ENCODE data around the gene PNO1. TPM values are rescaled to one million over a fixed set of nuclear protein-coding genes. Genes with fewer than 3 reads are reported as not detected.

Gene PNO1
- polyA plus RNA-seq, 1 donor (not counting 4 experiments of a cell fraction or from before 2014, with no cell fraction given): 22.5 TPM

DNA sequence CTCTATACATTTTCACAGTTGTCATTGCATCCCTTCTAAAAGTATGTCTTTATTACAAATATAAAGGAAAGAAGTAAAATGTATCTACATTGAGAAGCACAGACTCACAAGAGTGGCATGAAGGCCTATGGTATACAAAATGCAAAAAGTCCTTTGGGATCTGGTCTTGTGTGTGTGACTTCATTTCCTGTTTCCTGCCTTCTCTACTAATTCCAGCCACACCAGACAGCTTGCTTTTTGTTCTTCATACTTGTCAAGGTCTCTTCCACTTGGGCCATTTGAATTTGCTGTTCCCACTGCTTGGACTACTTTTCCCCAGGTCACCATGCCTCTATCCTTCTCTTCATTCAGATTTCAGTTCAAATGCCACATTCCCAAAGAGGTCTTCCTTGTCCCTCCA lies 6.7 kb upstream of the PNO1 start:
- H3K9ac ChIP-seq (ENCODE audit: control insufficient read depth, extremely low read depth, insufficient read depth, low read length): no peak overlapping the region
- peaks cover 8% of the 10 kb centered on the region for H3K4me1 ChIP-seq (ENCODE audit: control insufficient read depth, extremely low read depth, insufficient read depth, low read length)
- H3K4me3 ChIP-seq (ENCODE audit: control insufficient read depth in 2 of 3, extremely low read depth in 1 of 3, insufficient read depth in 2 of 3, low read depth in 1 of 3, low read length in 3 of 3): no peak overlapping the region
- no peaks in the 10 kb centered on the region for H3K27me3 ChIP-seq (ENCODE audit: control insufficient read depth, extremely low read depth, insufficient read depth, low read length)
- DNase-seq (ENCODE audit: low read depth, low spot score): no peak
- no peaks in the 10 kb centered on the region for H3K9me3 ChIP-seq (ENCODE audit: control insufficient read depth, low read depth, low read length)
- no peaks in the 10 kb centered on the region for H3K36me3 ChIP-seq (ENCODE audit: control insufficient read depth in 2 of 2, extremely low read depth in 1 of 2, insufficient read depth in 2 of 2, low read length in 2 of 2)
- dilution Hi-C loops (cut with MboI; ENCODE audit: extremely low pct_ligation_motif_present, low sequenced_read_pairs): no loop called here
- H3K4me2 ChIP-seq (ENCODE audit: control insufficient read depth, extremely low read depth, insufficient read depth, low read depth, low read length): no peak overlapping the region
- H3K79me2 ChIP-seq (ENCODE audit: control insufficient read depth, insufficient read depth, low read length): peaks cover 2% of the 10 kb centered on the region
- TF ChIP-seq EZH2 (IDR thresholded peaks at IDR 0.05; ENCODE audit: low read length): no peak
- TF ChIP-seq, protein P1, sequence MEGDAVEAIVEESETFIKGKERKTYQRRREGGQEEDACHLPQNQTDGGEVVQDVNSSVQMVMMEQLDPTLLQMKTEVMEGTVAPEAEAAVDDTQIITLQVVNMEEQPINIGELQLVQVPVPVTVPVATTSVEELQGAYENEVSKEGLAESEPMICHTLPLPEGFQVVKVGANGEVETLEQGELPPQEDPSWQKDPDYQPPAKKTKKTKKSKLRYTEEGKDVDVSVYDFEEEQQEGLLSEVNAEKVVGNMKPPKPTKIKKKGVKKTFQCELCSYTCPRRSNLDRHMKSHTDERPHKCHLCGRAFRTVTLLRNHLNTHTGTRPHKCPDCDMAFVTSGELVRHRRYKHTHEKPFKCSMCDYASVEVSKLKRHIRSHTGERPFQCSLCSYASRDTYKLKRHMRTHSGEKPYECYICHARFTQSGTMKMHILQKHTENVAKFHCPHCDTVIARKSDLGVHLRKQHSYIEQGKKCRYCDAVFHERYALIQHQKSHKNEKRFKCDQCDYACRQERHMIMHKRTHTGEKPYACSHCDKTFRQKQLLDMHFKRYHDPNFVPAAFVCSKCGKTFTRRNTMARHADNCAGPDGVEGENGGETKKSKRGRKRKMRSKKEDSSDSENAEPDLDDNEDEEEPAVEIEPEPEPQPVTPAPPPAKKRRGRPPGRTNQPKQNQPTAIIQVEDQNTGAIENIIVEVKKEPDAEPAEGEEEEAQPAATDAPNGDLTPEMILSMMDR (optimal IDR thresholded peaks at IDR 0.05 in 1 of 3, IDR thresholded peaks at IDR 0.05 in 1 of 3, conservative IDR thresholded peaks at IDR 0.05 in 1 of 3; ENCODE audit: extremely low read depth in 1 of 3, insufficient read depth in 2 of 3, low read length in 3 of 3): no peak
- peak; percentile 63 for FAIRE-seq
- H3K9me1 ChIP-seq (ENCODE audit: control insufficient read depth, extremely low read depth, insufficient read depth, low read length): no peaks in the 10 kb centered on the region
- no peak overlapping the region for H3K27ac ChIP-seq (ENCODE audit: control insufficient read depth, insufficient read depth, low read length)
- H2AFZ ChIP-seq (ENCODE audit: control insufficient read depth, low read length): peak overlapping the region; percentile 30
- H4K20me1 ChIP-seq (ENCODE audit: control insufficient read depth, extremely low read depth, insufficient read depth, low read length): no peaks in the 10 kb centered on the region

DNA sequence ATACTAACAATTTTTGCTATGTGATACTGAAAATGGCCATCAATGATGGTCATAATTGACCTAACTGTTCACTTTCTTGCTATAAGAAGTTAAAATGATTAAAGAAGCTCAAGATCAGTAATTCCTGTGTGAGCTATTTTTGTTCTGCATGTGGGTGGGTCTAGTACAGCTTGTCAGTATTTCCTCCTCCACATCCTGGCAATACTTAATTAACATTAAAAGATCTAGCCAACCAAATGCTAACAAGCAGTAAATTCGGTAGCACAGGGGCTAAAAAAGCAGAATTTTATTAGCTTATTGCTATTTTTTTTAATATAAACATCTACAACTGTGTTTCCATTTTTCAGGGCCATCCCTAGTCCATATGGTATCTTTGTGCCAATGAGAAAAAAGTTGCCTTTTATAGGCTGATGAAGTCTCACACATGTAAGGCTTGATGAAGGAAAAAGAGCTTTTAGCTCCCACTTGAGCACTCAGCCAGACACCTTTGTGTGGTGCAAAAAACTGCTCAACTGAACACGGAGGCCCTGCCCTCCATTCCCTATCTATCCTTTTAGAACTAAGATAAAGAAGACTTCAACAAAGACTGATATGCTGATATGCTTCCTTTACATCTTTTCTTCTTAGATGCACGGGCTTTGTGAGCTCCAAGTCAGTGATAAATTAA lies 4.9 kb upstream of the PNO1 start:
- TF ChIP-seq EZH2 (IDR thresholded peaks at IDR 0.05; ENCODE audit: low read length): no peak
- TF ChIP-seq, protein P1 (optimal IDR thresholded peaks at IDR 0.05 in 1 of 3, IDR thresholded peaks at IDR 0.05 in 1 of 3, conservative IDR thresholded peaks at IDR 0.05 in 1 of 3; ENCODE audit: extremely low read depth in 1 of 3, insufficient read depth in 2 of 3, low read length in 3 of 3): no peak
- Histone ChIP-seq H3K36me3 (ENCODE audit: control insufficient read depth in 2 of 2, extremely low read depth in 1 of 2, insufficient read depth in 2 of 2, low read length in 2 of 2) (no peaks in the 10 kb centered on the region), H3K9ac (ENCODE audit: control insufficient read depth, extremely low read depth, insufficient read depth, low read length) (no peak overlapping the region), H3K27ac (ENCODE audit: control insufficient read depth, insufficient read depth, low read length) (no peak overlapping the region), H3K4me1 (ENCODE audit: control insufficient read depth, extremely low read depth, insufficient read depth, low read length) (peaks cover 12% of the 10 kb centered on the region), H3K4me2 (ENCODE audit: control insufficient read depth, extremely low read depth, insufficient read depth, low read depth, low read length) (no peak overlapping the region), H3K4me3 (ENCODE audit: control insufficient read depth in 2 of 3, extremely low read depth in 1 of 3, insufficient read depth in 2 of 3, low read depth in 1 of 3, low read length in 3 of 3) (no peak overlapping the region), H3K9me3 (ENCODE audit: control insufficient read depth, low read depth, low read length) (no peaks in the 10 kb centered on the region), H2AFZ (ENCODE audit: control insufficient read depth, low read length) (no peak overlapping the region), H3K9me1 (ENCODE audit: control insufficient read depth, extremely low read depth, insufficient read depth, low read length) (no peaks in the 10 kb centered on the region), H3K79me2 (ENCODE audit: control insufficient read depth, insufficient read depth, low read length) (peaks cover 16% of the 10 kb centered on the region), H3K27me3 (ENCODE audit: control insufficient read depth, extremely low read depth, insufficient read depth, low read length) (no peaks in the 10 kb centered on the region), H4K20me1 (ENCODE audit: control insufficient read depth, extremely low read depth, insufficient read depth, low read length) (no peaks in the 10 kb centered on the region)
- dilution Hi-C loops (cut with MboI; ENCODE audit: extremely low pct_ligation_motif_present, low sequenced_read_pairs): no loop called here
- no peak for FAIRE-seq
- no peak for DNase-seq (ENCODE audit: low read depth, low spot score)
